CD4-positive, alpha-beta T cell treated with Interleukin-15 for 1 hour (primary cell): ENCODE measurements around the gene FATE1.

Experiments used
- DNase-seq: peaks from one replicate; pipeline ENCODE4 v3.0.0-alpha.2; 2020

The FATE1 gene

DNA sequence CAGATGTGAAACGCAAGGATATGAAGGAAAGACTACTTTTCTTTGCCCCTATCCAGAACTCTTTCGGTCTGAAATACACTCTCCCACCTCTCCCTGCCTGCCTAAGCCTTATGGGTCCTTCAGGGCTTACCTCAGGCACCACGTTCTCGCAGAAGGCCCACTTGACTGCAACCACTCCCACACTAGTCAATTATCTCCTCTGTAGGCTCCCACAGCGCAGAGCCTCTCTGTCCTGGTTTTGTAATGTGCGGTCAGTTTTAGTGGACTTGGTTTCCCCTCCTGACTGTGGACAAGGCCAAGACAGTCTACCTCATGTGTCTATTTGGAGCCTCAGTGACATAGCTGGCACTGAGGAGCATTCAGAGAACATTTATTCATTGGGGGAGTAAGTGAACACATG is 29.8 kb downstream of the FATE1 start:
- DNase-seq, result no peak

DNA sequence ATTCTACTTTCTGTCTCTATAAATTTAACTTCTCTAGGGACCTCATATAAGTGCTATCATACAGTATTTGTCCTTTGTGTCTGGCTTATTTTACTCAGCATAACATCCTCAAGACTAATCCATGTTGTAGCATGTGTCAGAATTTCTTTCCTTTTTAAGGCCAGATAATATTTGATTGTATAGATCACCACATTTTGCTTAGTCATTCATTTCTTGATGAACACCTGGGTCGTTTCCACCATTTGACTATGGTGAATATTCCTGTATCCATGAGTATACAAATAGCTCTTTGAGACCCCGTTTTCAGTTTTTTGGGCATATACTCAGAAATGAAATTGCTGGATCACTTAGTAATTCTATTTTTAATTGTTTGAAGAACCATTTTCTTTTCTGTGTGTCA is 30.7 kb downstream of the FATE1 start:
- no peak for DNase-seq

- DNase-seq, result no peak
Measured at GRCh38 chrX:151750511-151750910, 34.7 kb downstream of the FATE1 start.

DNA sequence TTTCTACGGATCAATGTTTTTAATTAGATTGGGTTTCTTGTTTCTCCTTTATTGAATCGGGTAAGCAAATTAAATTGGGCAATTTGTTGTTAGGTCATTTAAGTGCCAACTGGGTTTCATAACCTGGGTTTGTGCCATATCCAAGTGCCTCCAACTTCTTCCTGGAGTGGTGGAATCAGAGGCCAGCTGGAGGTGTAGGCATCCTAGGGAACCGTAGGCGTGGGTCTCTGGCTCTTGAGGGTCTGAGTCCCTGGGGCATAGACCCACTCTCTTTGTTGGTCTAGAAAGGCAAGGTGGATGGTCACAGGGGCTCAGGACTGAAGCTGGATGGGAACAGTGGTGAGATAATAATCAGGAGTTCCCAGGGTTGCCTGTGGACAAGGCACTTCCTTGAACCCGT is 37.0 kb downstream of the FATE1 start:
- no peak for DNase-seq

GRCh38 chrX:151753313-151754046 is 37.6 kb downstream of the FATE1 start:
- DNase-seq, result no peak

DNA sequence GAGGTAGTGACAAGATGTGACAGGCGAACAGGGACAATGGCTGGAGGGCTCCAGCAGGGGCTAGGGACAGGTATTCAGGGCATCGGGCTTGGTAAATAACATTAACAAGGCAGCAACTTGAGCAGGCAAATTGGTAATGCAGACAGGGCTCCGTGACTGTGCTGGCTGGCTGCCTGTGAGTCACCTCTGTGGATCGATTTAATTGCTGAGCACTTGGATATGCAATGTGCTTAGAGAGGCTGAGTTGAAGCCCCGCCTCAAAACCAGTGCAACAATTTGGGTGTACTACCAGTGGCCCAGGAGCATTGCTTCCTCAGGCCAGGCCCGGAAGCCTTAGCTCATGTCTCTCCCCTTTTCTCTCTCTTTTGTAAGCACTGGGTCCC is 38.2 kb downstream of the FATE1 start:
- DNase-seq, result no peak

DNA sequence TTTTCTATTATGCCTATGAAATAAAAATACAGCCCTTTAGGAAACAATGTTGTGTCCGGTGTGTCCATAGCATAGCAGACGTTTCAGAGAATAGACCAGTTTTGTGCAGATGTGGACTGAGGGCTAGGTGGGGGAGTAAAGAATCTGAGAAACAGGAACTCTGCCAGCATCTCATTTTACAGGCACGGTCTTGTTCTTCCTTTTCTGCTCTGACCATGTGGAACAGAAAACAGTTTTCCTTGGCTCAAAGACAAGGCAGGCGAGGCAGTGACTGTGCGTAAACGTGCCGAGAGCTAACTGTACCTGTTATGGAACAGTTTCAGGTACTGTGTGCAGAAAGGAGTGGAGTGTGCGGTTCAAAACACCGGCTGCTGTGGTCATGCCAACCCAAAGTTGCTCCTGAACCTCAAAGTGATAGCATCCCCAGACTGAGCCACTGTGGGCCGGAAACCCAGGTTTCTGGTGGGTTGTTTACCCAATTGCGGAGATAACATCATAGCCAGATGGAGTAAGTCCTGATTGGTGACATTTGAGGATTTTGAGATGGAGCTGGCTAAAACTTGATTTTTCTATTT is 38.9 kb downstream of the FATE1 start:
- no peak for DNase-seq

DNA sequence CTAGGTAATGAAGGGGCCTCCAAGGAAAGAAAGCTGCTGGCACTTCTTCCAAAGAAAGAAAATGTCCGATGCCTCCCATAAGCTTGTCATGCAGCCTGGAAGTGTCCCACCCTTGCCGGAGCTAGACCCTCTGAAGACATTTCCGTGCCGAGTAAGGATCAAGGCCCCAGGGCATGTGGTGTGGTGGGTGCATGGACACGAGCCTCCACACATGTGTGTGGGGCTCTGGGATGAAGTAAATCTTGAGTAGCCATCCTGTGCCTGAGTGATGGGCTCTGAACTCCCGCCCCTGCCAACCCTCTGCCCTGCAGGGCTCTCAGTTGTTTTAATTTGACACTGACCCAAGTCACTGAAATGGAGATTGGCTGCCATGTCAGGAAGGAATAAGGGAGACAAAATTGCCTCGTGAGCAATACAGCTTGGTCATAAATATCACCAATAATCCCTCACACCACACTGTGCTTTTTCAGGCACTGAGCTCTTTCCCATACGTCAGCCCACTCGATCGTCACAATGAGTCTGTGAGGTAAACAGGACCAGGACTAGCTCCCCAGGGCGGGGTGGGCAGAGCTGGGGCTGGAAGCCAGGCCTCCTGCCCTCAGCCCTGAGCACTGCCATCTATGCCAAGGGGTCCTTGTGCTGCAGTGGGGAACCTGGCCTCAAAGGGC is 43.3 kb downstream of the FATE1 start:
- no peak for DNase-seq

DNA sequence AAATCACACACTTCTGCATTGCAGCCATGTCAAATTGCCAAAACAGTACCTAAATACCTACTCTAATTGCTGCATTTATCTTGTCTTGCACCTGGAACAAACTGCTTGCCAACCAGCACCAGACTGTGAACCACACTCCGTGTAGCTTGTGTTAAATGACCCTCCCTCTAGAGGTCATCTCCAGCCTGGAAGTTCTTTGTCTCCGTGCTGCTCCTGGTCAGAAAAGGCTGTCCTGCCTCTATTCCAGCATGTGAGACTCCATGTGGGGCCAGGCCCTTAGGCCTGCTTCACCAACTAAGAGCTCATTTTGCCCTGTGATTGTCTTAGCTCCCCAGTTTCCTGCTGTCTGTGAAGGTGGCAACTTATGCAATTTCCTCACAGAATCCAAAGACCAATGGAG is 47.0 kb downstream of the FATE1 start:
- DNase-seq, result no peak

- no peak for DNase-seq
Measured at GRCh38 chrX:151763711-151764110, 47.9 kb downstream of the FATE1 start.

- DNase-seq, result no peak
Measured at GRCh38 chrX:151765026-151765425, 49.2 kb downstream of the FATE1 start.

GRCh38 chrX:151771726-151772125 is 55.9 kb downstream of the FATE1 start:
- no peak for DNase-seq
